ENCODE measurements around the gene INSRR.

The INSRR gene

DNA sequence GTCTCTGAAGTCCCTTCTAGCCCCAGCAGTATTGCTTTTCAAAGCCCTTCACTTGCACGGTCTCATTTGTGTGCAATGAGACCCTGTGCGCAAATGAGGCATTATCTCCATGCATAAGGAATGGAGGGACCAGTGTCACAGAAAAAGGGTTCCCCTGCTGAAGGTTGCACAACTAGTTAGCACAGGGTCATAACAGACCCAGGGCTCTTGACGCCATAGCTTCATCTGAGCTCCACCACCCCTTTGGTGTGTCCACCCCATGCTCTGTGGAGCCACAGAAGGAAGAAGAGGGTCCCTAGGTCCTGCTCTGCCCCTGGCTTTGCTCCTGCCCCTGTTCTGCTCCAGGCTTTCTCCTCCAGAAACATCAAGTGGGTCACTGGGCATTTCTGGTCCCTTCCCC, 54.9 kb downstream of the INSRR start:
- H3K27ac ChIP-seq: no peak overlapping the region
- TF ChIP-seq CTCF (IDR thresholded peaks at IDR 0.05) (no peak), ZFX (IDR thresholded peaks at IDR 0.05; ENCODE audit: borderline replicate concordance) (no peak)

DNA sequence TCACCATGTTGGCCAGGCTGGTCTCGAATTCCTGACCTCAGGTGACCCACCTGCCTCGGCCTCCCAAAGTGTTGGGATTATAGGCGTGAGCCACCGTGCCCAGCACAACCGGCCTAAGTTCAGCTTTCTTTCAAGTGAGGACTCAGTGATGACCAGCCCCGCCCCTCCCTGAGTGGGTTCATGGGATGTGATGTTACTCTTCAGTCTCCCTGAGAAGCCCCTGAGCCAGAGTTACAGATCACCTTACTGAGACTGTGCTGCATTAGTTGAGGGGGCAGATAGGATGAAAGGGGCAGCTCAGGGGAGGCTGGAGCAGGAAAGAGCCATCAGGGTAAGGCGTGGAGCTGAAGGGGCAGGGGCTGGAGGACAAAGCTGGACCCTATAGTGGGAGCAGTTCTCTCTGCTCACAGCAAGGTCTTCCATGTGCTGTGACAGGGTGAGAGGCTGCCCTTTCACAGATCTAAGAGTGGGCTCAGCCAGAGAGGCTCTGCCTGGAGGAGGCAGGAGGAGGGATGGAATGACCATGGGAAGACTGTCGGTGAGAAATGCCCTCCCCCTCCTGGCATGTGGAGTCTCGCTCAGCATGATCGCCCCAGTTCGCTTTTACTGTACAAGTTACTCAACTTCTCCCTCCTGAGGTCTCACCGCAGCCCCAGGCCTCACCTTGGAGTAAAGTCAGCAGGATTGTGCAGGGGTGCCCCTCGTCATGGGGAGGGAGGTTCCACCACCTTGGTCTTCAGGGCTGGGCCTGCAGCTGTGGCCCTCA, 55.6 kb downstream of the INSRR start:
- no peak overlapping the region for H3K27ac ChIP-seq
- no peak for TF ChIP-seq ZFX (IDR thresholded peaks at IDR 0.05; ENCODE audit: borderline replicate concordance)
- no peak for TF ChIP-seq CTCF (IDR thresholded peaks at IDR 0.05)

DNA sequence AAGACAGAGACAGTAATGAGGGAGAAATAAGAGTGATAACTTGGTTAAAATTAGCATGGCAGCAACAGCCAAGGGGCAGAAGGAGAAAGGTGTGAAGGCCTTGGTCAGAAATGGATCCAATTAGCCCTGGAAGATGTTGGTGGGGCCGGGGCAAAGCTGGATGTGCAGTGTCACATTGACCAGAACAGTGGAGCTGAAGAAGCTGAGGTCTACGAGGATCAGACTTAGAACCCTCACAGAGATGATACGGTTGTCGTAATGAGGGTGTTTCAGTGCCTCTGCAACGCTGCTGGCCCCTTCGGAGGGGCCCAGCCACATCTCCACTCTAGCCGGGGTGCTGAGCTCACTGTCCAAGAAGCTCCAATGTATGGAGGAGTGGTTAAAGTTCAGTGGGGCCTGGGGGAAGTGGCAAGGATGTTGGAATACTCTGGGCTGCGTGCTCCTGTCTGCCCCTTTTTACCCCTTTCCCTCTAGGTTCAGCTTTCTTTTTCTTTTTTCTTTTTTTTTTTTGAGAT, 56.4 kb downstream of the INSRR start:
- TF ChIP-seq ZFX (IDR thresholded peaks at IDR 0.05; ENCODE audit: borderline replicate concordance) (no peak), CTCF (IDR thresholded peaks at IDR 0.05) (no peak)
- no peak overlapping the region for H3K27ac ChIP-seq

- no peak overlapping the region for H3K27ac ChIP-seq
- TF ChIP-seq CTCF (IDR thresholded peaks at IDR 0.05) (peak; percentile 6; the same call in 1 of the 2 replicates), ZFX (IDR thresholded peaks at IDR 0.05; ENCODE audit: borderline replicate concordance) (no peak)
Measured at GRCh38 chr1:156801409-156802121, 57.4 kb downstream of the INSRR start.

DNA sequence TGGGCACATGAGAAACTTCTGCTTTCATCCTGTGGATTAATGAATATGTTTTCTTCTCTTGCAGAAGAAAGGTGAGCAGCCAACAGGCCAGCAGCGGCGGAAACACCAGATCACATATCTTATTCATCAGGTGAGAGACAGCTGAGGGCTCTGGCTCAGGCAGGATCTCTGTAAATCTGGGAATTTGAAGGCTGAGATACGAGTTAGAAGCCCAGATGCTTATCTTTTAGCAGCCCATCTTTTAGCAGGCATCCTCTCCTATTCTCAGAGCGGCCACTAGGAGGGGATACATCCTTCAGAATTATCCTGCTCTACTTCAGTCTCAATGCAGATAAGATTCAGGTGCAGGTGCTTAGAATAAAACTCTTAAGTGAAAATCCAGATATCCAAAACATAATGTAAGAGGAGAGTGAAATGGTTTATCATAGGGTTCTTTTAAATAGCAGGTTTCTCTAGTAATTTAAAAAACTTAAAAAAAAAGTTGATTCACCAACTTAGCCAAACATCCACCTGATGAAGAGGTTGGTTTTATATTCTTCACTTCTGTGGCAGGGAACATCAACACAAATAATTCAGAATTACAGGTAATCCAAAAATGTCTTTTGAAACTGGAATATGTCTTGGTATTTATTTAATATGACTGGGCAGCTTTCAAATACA, 61.6 kb downstream of the INSRR start:
- no peak overlapping the region for H3K27ac ChIP-seq
- no peak for TF ChIP-seq ZFX (IDR thresholded peaks at IDR 0.05; ENCODE audit: borderline replicate concordance)
- TF ChIP-seq CTCF (IDR thresholded peaks at IDR 0.05): peak; percentile 94

- H3K27ac ChIP-seq: no peak overlapping the region
- TF ChIP-seq ZFX (IDR thresholded peaks at IDR 0.05; ENCODE audit: borderline replicate concordance): no peak
- no peak for TF ChIP-seq CTCF (IDR thresholded peaks at IDR 0.05)
Measured at GRCh38 chr1:156796340-156797097, 62.4 kb downstream of the INSRR start.

All from 22Rv1 (cell line).